ENCODE results near the gene CTNS. TPM values are rescaled to one million over a fixed set of nuclear protein-coding genes. Genes with fewer than 3 reads are reported as not detected.

CTNS gene
- total and polyA plus RNA-seq, 8 donors: 9.0 to 14.2 (median 12.8) TPM

DNA sequence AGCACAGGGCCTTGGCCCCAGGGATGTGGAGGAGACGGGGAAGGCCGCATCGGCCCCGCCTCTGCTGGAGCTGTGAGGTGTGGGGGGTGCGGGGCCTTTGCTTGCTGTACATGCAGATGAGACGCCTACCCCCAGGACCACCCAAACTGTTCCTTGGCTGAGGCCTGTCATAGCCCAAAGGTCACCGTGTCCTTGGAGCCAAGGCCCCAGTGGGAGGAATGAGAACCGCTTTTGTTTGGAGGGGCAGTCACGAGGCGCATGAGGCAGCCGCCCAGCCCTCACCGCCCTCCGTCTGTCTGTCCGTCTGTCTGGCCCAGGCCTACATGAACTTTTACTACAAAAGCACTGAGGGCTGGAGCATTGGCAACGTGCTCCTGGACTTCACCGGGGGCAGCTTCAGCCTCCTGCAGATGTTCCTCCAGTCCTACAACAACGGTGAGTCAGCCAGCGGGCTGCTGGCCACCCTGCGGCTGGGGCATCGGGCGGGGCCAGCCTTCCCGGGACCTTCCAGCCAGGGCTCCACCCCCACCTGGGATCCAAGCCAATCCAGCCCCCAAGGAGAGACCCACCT lies 23.1 kb downstream of the CTNS start:
- peaks cover 0 to 13% (median 0%) of the 10 kb centered on the region in 3 donors for H3K36me3 ChIP-seq
- no peaks in the 10 kb centered on the region for H3K27me3 ChIP-seq
- no peak for FAIRE-seq
- DNase-seq: peak in 4 of 6 donors; percentile 25 to 82 (median 58)
- intact Hi-C loops (cut with DNase I): no loop called here
- WGBS, 2 donors: 67 to 85% methylated on average over 22 of the region's 22 CpGs
- no peaks in the 10 kb centered on the region for H3K9me3 ChIP-seq
- H3K27ac ChIP-seq: peak overlapping the region in 3 of 4 donors; percentile 3 to 55 (median 12)
- ATAC-seq: peak; percentile 22 to 66 (median 62)
- no peak overlapping the region for H3K4me3 ChIP-seq
- peaks cover 0 to 3% (median 0%) of the 10 kb centered on the region in 3 donors for H3K4me1 ChIP-seq
- no peak for TF ChIP-seq CTCF (IDR thresholded peaks at IDR 0.05)

DNA sequence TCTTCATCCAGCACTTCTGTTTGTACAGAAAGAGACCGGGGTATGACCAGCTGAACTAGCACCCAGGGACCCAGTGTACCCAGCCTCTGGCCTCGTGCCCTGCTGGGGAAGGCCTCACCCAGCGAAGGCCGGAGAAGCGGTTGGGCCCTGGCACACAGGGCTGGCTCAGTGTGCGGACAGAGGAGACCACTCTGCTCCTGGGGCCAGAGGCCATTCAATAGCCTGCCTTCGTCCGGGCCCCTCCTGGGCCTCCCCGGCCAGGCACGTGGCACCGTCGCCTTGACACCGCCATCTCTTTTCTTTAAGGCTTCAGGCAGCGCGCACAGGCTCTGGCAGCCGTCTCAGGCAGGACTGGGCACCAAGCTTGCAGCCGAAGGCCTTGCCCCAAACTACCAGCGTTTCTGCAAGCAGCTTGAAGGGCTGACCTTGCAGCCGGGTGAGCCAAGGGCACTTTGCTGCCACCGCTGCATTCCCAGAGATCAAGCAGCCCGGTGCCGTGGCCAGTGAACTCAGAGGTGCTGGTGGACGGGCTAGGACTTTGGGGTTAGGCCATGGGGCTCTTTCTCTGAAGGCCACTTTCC lies 23.8 kb downstream of the CTNS start:
- TF ChIP-seq CTCF (IDR thresholded peaks at IDR 0.05): no peak
- H3K4me3 ChIP-seq: no peak overlapping the region
- H3K4me1 ChIP-seq: peaks cover 0 to 3% (median 0%) of the 10 kb centered on the region in 3 donors
- DNase-seq: no peak
- no peak for FAIRE-seq
- H3K9me3 ChIP-seq: no peaks in the 10 kb centered on the region
- ATAC-seq: peak in 3 of 4 donors; percentile 10 to 35 (median 23)
- 80 to 84% methylated on average over 23 of the region's 23 CpGs for WGBS, 2 donors
- peaks cover 0 to 14% (median 0%) of the 10 kb centered on the region in 3 donors for H3K36me3 ChIP-seq
- intact Hi-C loops (cut with DNase I): no loop called here
- H3K27me3 ChIP-seq: no peaks in the 10 kb centered on the region
- peak overlapping the region in 1 of 4 donors; percentile 55 for H3K27ac ChIP-seq

GRCh38 chr17:3663102-3664011 lies 26.8 kb downstream of the CTNS start:
- Histone ChIP-seq H3K4me3 (no peak overlapping the region), H3K4me1 (peaks cover 0 to 18% (median 5%) of the 10 kb centered on the region in 3 donors), H3K27ac (no peak overlapping the region), H3K9me3 (no peaks in the 10 kb centered on the region), H3K36me3 (peaks cover 0 to 14% (median 0%) of the 10 kb centered on the region in 3 donors), H3K27me3 (no peaks in the 10 kb centered on the region)
- FAIRE-seq: no peak
- peak in 1 of 6 donors; percentile 37 for DNase-seq
- TF ChIP-seq CTCF (IDR thresholded peaks at IDR 0.05): no peak
- ATAC-seq: no peak
- WGBS, 2 donors: 90 to 93% methylated on average over 33 of the region's 33 CpGs
- intact Hi-C loops (cut with DNase I): no loop called here

DNA sequence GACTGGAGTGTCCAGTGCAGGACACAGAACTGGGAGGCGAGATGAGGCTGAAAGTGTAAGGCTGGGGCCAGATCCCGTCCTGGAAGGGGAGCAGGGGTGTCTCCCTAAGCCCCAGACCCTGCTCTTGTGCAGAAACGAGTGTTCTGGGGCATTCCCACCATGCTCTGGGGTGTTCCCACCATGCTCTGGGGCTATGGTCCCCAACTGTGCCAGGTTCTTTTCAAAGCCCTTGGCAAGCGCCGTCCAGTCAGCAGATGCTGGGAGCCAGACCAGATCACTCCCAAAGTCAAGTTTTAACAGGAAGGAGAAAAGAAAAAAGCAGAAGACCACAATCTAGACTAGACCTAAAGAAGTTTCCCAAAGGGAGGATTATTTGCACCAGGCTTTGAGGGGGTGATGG lies 29.3 kb downstream of the CTNS start:
- no peak overlapping the region for H3K27ac ChIP-seq
- 71 to 75% methylated on average over 5 of the region's 5 CpGs for WGBS, 2 donors
- H3K36me3 ChIP-seq: peaks cover 0 to 14% (median 0%) of the 10 kb centered on the region in 3 donors
- intact Hi-C loops (cut with DNase I): no loop called here
- ATAC-seq (no peak), DNase-seq (no peak), FAIRE-seq (no peak)
- H3K4me1 ChIP-seq: peaks cover 9 to 25% (median 12%) of the 10 kb centered on the region in 3 donors
- H3K27me3 ChIP-seq: no peaks in the 10 kb centered on the region
- no peak overlapping the region for H3K4me3 ChIP-seq
- no peaks in the 10 kb centered on the region for H3K9me3 ChIP-seq
- no peak for TF ChIP-seq CTCF (IDR thresholded peaks at IDR 0.05)
